Keratinocyte (primary cell): ENCODE measurements around the gene FNDC3A. TPM values are rescaled to one million over a fixed set of nuclear protein-coding genes. Genes with fewer than 3 reads are reported as not detected.

ENCODE experiments used
- DNase-seq: peaks from one replicate; pipeline ENCODE4 v3.0.0-alpha.2; 2011; ENCODE audit warnings: low read depth, missing footprints, low spot score
- FAIRE-seq: peaks from 2 replicates; lab custom pipeline; 2011; peaks lifted over from hg19 to GRCh38; lab: Jason Lieb, UNC
- H2AFZ ChIP-seq: 2 replicates; pipeline ENCODE4 v1.6.0; 2012; ENCODE audit warnings: low read length, control low read depth, inconsistent platforms; ENCODE audit not compliant: control insufficient read depth
- H3K27ac ChIP-seq: 2 replicates; pipeline ENCODE4 v1.5.1; 2011; ENCODE audit warnings: low read length; ENCODE audit not compliant: control insufficient read depth, insufficient read depth
- H3K27me3 ChIP-seq: 3 replicates; pipeline ENCODE4 v1.6.0; 2011; ENCODE audit warnings: low read length; ENCODE audit not compliant: control insufficient read depth, insufficient read depth; ENCODE audit errors: extremely low read depth
- H3K36me3 ChIP-seq, 2 experiments: 2 replicates in 1 of 2; 3 replicates in 1 of 2; pipeline ENCODE4 v1.5.1; 2011; ENCODE audit warnings: low read length in 2 of 2, mild to moderate bottlenecking in 1 of 2; ENCODE audit not compliant: control insufficient read depth in 2 of 2, insufficient read depth in 2 of 2; ENCODE audit errors: extremely low read depth in 1 of 2
- H3K4me1 ChIP-seq: 3 replicates; pipeline ENCODE4 v1.5.1; 2011; ENCODE audit warnings: low read length; ENCODE audit not compliant: control insufficient read depth, insufficient read depth; ENCODE audit errors: extremely low read depth
- H3K4me2 ChIP-seq: 3 replicates; pipeline ENCODE4 v1.6.0; 2011; ENCODE audit warnings: low read depth, low read length; ENCODE audit not compliant: control insufficient read depth, insufficient read depth; ENCODE audit errors: extremely low read depth
- H3K4me3 ChIP-seq, 3 experiments: fragments of 200-600 bp in 1 of 3; sonication (generic) in 1 of 3; 2 replicates in 2 of 3; 3 replicates in 1 of 3; pipeline ENCODE4 v1.5.1; 2011 to 2016; ENCODE audit warnings: low read length in 3 of 3, mild to moderate bottlenecking in 3 of 3, control low read depth in 2 of 3, inconsistent platforms in 1 of 3, low read depth in 1 of 3, mixed read lengths in 1 of 3, mixed run types in 1 of 3, moderate library complexity in 1 of 3; ENCODE audit not compliant: control insufficient read depth in 2 of 3, insufficient read depth in 2 of 3; ENCODE audit errors: extremely low read depth in 1 of 3
- H3K79me2 ChIP-seq: 2 replicates; pipeline ENCODE4 v1.6.0; 2012; ENCODE audit warnings: low read length; ENCODE audit not compliant: control insufficient read depth, insufficient read depth
- H3K9ac ChIP-seq: 3 replicates; pipeline ENCODE4 v1.6.0; 2011; ENCODE audit warnings: low read length; ENCODE audit not compliant: control insufficient read depth, insufficient read depth; ENCODE audit errors: extremely low read depth
- H3K9me1 ChIP-seq: 3 replicates; pipeline ENCODE4 v1.6.0; 2011; ENCODE audit warnings: low read length; ENCODE audit not compliant: control insufficient read depth, insufficient read depth; ENCODE audit errors: extremely low read depth
- H3K9me3 ChIP-seq: 2 replicates; pipeline ENCODE4 v1.5.1; 2012; ENCODE audit warnings: low read depth, low read length; ENCODE audit not compliant: control insufficient read depth
- H4K20me1 ChIP-seq: 3 replicates; pipeline ENCODE4 v1.6.0; 2011; ENCODE audit warnings: low read length; ENCODE audit not compliant: control insufficient read depth, insufficient read depth; ENCODE audit errors: extremely low read depth
- CTCF ChIP-seq, 3 experiments: IDR thresholded peaks in 1 of 3; conservative IDR thresholded peaks in 1 of 3; optimal IDR thresholded peaks in 1 of 3; 2 replicates in 2 of 3; 3 replicates in 1 of 3; pipeline versions ENCODE3 to v1.5.1; 2011; ENCODE audit warnings: low read length in 3 of 3, mild to moderate bottlenecking in 3 of 3, moderate library complexity in 2 of 3, control low read depth in 1 of 3, inconsistent platforms in 1 of 3; ENCODE audit not compliant: insufficient read depth in 2 of 3; ENCODE audit errors: extremely low read depth in 1 of 3
- EZH2 ChIP-seq: IDR thresholded peaks from one replicate; pipeline ENCODE4 v1.6.1; 2012; ENCODE audit warnings: inconsistent platforms, mild to moderate bottlenecking, low read length, moderate library complexity
- dilution Hi-C: fragments of 300-500 bp; cut with MboI; formaldehyde crosslinking; loops from one replicate; pipeline ENCODE4 v1.7.0; 2020; ENCODE audit warnings: low sequenced_read_pairs; ENCODE audit not compliant: extremely low pct_ligation_motif_present
- polyA plus RNA-seq, 5 experiments: library from polyadenylated mRNA; depleted of rRNA in 3 of 5; stranded (reverse) in 3 of 5; stranded (forward) in 1 of 5; unstranded in 1 of 5; fragments of >200 nt; gene quantifications; 1 replicate in 1 of 5; 2 replicates in 3 of 5; 3 replicates in 1 of 5; pipeline versions ENCODE4 v1.2.1 to v1.2.3, GENCODE V29; 2011 to 2012; ENCODE audit warnings: missing spikeins in 2 of 5, low read depth in 1 of 5, low replicate concordance in 1 of 5

FNDC3A gene
- polyA plus RNA-seq, 1 donor (not counting 4 experiments of a cell fraction or from before 2014, with no cell fraction given) = 28.4 TPM

GRCh38 chr13:49084961-49085360, 109.2 kb downstream of the FNDC3A start:
- Histone ChIP-seq H3K9ac (no peak overlapping the region), H3K4me1 (peaks cover 35% of the 10 kb centered on the region), H3K36me3 (no peaks in the 10 kb centered on the region), H3K9me1 (no peaks in the 10 kb centered on the region), H3K4me2 (peak overlapping the region; percentile 29), H4K20me1 (no peaks in the 10 kb centered on the region), H3K27ac (no peak overlapping the region), H3K79me2 (no peaks in the 10 kb centered on the region), H3K27me3 (no peaks in the 10 kb centered on the region), H3K4me3 (no peak overlapping the region), H2AFZ (no peak overlapping the region), H3K9me3 (no peaks in the 10 kb centered on the region)
- DNase-seq = peak; percentile 41
- dilution Hi-C loops = no loop called here
- TF ChIP-seq EZH2 (no peak), CTCF (optimal IDR thresholded peaks at IDR 0.05 in 1 of 3, IDR thresholded peaks at IDR 0.05 in 1 of 3, conservative IDR thresholded peaks at IDR 0.05 in 1 of 3; ENCODE audit: extremely low read depth in 1 of 3, insufficient read depth in 2 of 3, low read length in 3 of 3) (no peak)
- peak; percentile 59 for FAIRE-seq

GRCh38 chr13:49086722-49087121, 111.0 kb downstream of the FNDC3A start:
- Histone ChIP-seq H3K27ac (peak overlapping the region; percentile 34), H3K36me3 (no peaks in the 10 kb centered on the region), H3K4me2 (peak overlapping the region; percentile 39), H3K9me3 (no peaks in the 10 kb centered on the region), H2AFZ (no peak overlapping the region), H3K79me2 (no peaks in the 10 kb centered on the region), H3K4me1 (peaks cover 35% of the 10 kb centered on the region), H3K9me1 (no peaks in the 10 kb centered on the region), H4K20me1 (no peaks in the 10 kb centered on the region), H3K9ac (no peak overlapping the region), H3K27me3 (no peaks in the 10 kb centered on the region), H3K4me3 (no peak overlapping the region)
- DNase-seq = no peak
- TF ChIP-seq EZH2 (no peak), CTCF (optimal IDR thresholded peaks at IDR 0.05 in 1 of 3, IDR thresholded peaks at IDR 0.05 in 1 of 3, conservative IDR thresholded peaks at IDR 0.05 in 1 of 3; ENCODE audit: extremely low read depth in 1 of 3, insufficient read depth in 2 of 3, low read length in 3 of 3) (no peak)
- no peak for FAIRE-seq
- dilution Hi-C loops = no loop called here
